Skeletal muscle satellite cell (primary cell): Measurements from ENCODE around the gene HAO2.

Source experiments
- small RNA-seq: library from RNA; depleted of rRNA; stranded (forward); fragments of <200 nt; gene quantifications from one replicate; pipeline ENCODE3, GENCODE V24; 2012

The HAO2 gene

Small RNAs within 50 kb of the gene (small RNA-seq; reads per million reads assigned to genes)
- gene RNU1-75P: 2.9 reads per million, percentile 76 among the genes with 10 or more reads in this experiment
